Measurements from ENCODE around the gene DTNB.

GRCh38 chr2:25337891-25338290 lies 335.5 kb downstream of the DTNB start:
- no peak for TF ChIP-seq POLR2AphosphoS5 (IDR thresholded peaks at IDR 0.05; ENCODE audit: borderline replicate concordance, low read depth, low read length)
- TF ChIP-seq EZH2 (IDR thresholded peaks at IDR 0.05): no peak
